Stimulated activated CD8-positive, alpha-beta memory T cell treated with anti-CD3 and anti-CD28 coated beads, Interleukin-15, amount 100 ng/mL, for 1 hour (primary cell): ENCODE measurements around the gene POMT1.

Experiments used
- DNase-seq: peaks from one replicate; pipeline ENCODE4 v3.0.0-alpha.2; 2020; ENCODE audit warnings: low read depth

Gene POMT1

GRCh38 chr9:131476777-131477345 is 25.9 kb upstream of the POMT1 start:
- DNase-seq: no peak

DNA sequence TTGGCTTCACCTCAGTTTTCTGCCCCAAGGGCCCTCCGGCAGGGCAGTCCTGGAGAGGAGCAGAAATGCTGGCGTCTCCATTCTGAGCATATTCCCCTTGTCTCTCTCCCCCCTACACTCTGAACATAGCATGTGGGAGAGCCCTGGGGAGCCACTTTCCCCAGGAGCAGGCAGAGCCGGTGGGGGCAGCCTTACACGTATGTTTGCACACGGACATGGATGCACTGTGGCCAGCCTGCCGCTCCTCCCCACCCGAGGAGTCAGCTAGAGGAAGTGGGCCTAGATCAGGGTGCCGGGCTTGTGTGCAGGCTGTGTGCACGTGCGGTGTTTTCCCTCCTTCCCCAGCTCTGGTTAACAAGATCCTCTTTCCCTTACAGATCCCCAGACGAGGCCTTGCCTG is 25.4 kb upstream of the POMT1 start:
- no peak for DNase-seq

DNA sequence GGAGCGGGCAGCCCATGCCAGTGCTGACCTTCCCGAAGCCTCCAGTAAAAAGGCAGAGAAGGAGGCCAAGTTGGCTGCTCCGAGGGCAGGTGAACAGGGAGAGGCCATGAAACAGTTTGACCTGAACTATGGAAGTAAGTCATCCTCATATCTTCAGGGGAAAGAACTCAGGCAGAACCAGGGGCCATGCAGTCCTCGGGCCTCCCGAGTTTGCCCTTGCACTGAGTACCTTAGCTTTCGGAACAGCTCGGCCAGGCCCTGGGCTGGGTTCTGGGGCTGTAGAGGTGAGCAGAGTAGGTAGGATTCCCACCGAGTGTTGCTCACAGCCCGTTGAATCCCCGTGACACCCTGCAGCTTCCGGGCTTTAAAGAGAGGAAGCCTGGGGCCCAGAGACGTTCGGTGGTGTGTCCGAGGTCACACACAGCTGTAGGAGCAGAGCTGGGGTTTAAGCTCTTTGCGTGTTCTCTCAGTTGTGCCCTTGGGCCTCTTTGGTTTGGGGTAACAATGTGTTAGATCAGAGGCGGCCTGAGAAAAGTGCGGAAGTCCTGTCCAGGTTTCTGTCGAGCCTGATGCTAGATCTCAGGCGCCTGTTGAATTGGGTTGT is 24.8 kb upstream of the POMT1 start:
- DNase-seq: no peak

DNA sequence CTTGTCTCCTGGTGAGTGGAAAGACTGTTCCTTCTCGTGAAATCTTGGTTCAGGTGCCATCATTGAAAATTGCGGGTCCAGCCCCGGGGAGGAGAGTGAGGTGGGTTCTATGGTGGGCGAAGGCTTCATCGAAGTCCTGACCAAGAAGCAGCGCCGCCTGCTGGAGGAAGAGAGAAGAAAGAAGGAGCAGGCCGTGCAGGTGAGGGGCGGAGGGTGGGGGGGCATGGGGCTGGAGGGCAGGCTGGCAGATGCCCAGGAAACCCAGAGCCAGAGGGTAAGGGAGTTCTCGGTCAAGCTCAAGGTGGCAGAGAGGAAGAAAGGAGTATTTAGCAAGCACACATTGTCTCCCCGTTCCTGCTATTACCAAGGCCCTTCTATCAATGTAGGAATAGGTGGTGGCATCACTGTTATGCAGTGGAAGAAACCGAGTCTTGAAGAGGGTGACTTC is 24.3 kb upstream of the POMT1 start:
- DNase-seq: peak; percentile 30

DNA sequence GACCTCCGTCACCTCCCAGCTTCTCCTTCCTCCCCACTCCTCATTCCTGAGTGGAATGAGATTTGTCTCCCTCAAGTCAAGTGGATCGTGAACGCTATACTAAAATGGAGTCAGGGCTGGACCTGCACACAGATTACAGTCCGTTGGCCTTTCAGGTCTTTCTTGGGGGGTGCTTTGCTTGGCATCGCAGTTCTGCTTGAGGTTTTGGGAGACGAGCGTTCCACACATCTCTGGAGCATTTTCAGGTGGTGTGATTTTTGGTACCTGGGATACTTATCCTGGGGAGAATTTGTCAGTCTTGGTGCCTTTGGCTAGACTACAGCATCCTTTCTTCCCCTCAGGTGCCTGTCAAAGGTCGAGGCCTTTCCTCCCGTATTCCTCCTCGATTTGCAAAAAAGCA is 23.8 kb upstream of the POMT1 start:
- DNase-seq: no peak

- no peak for DNase-seq
Observed at GRCh38 chr9:131480258-131480657, 22.5 kb upstream of the POMT1 start.

- no peak for DNase-seq
Observed at GRCh38 chr9:131481441-131482342, 21.0 kb upstream of the POMT1 start.

- no peak for DNase-seq
Observed at GRCh38 chr9:131482343-131483006, 20.2 kb upstream of the POMT1 start.

DNA sequence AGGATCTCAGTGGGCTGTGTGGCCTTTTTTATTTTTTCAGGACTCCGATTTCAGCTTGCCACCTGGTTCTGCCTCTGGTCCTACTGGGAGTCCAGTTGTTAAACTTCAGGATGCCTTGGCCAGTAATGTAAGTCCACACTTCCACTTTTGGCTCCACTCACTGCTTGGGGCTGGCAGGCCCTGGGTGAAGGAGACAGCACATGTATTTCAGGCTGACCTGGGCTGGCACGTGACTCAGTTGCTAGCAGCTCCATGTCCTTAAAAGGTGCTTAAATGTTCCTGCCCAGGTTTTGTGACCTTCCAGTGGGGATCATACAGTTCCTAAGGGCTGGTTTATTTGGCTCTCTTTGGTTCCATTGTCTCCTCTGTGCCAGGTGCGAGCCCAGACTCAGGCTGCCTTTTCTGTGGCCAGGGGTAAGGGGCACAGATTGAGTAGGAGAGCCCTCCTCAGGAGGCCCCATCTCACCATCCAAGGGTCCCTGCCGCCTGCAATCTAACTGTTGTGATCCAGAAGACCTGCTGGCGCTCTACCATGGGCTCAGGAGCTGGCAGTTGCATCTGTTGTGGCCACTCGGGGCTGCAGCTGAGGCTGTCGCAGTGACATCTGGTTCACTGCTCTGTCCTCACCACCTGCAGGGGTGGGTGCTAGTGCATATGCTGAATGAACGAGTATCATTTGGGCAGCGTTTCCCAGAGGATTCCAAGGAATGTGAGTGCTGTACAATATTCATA is 19.2 kb upstream of the POMT1 start:
- DNase-seq: no peak

- no peak for DNase-seq
Observed at GRCh38 chr9:131484051-131484445, 18.7 kb upstream of the POMT1 start.

DNA sequence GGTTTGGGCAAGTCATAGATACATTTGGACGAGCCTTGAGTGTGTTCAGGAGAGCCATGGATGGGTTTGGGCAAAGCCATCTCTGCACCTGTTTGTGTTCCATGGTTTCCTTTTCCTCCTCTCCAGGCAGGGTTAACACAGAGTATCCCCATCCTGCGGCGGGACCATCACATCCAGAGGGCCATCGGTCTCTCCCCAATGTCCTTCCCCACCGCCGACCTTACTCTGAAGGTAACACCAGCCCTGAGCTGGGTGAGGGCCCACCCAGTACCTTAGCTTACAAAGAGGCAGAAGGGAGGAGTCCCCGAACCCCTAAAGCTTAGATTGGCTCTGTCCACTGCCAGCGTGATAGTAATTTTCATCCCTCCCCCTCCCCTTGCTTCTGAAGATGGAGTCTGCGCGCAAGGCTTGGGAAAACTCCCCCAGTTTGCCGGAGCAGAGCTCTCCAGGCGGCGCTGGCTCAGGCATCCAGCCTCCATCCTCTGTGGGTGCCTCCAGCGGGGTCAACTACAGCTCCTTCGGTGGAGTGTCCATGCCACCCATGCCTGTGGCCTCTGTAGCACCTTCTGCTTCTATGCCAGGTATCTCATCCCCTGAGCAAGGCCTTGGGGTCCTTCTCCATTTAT is 18.0 kb upstream of the POMT1 start:
- no peak for DNase-seq

DNA sequence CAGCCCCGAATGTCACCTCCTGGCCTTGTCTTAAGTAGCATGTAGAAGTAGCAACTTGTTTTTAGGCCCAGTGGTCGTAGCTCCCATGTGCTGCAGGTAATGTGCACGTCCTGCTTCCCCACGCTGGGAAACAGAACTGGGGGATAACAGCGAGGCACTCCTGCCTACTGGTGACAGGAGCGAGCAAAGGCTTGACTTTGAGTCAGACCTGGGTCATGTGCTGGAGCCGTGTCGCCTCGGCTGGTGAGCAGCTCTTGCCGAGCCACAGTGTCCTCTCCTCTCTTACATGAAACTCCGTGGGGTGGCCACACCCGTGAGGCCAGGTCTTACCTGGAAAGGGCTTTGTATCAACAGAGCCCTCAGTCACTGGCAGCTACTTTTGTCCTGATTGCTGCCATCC is 17.5 kb upstream of the POMT1 start:
- DNase-seq: no peak

DNA sequence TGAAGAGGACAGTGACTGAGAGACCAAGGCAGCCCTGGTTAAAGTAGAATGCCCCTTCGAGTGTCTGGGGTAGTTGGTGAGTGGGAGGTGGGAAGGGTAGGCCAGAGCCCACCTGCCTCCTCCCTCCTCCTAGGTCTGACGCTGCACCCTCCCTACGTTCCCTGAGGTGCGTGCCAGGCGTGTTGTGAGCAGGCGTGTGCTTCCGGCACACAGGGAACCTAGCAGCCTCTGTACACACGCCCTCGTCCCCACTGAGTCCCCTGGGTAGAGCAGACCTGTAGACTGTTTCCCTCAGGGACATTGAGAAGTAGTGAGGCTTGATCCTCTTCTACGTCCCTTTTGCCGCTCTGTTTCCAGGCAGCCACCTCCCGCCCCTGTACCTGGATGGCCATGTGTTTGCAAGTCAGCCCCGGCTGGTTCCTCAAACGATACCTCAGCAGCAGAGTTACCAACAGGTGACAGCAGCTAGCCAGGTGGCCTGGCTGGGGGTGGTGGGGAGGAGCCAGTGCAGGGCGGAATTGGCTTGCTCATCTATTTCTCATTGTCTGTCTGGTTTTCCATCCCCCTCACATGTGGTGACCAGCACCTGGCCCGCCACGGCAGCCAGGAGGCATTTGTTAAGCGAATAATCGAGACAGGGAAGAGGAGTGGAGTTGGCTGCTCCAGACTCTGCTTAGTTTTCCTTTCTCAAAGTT is 16.8 kb upstream of the POMT1 start:
- no peak for DNase-seq

GRCh38 chr9:131487001-131487400 is 15.7 kb upstream of the POMT1 start:
- no peak for DNase-seq

DNA sequence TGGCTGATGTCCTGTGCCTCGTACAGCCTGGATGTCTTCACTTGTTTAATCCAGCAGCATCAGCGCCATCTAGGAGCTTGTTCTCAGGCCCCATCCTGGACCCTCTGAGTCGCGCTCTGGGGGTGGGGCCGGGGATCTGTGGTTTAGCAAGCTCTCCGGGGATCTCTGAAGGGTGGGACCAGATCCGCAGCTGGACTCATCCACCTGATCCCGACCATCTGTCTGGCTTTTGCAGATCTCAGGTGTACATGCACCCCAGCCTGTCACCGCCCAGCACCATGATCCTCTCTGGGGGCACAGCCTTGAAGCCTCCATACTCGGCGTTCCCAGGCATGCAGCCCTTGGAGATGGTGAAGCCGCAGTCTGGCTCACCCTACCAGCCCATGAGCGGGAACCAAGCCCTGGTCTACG is 15.1 kb upstream of the POMT1 start:
- DNase-seq: no peak

DNA sequence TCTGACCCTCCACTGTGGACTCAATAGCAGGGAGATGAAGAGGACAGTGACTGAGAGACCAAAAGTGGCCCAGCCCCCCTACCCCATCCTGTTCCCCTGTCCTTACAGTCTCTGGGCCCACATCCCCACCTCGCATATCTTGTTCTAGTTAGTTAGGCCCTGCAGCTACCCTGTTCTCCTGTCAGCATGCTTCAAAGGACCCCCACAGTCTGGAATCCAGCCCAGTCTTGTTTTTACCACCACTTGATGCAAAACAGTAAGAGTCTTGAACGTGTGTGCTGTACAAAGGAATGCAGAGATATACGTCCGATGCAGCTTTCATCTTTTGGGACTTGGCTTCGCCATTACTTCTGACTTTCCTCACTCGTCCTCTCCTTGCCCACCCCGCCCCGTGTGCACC is 12.2 kb upstream of the POMT1 start:
- no peak for DNase-seq

DNA sequence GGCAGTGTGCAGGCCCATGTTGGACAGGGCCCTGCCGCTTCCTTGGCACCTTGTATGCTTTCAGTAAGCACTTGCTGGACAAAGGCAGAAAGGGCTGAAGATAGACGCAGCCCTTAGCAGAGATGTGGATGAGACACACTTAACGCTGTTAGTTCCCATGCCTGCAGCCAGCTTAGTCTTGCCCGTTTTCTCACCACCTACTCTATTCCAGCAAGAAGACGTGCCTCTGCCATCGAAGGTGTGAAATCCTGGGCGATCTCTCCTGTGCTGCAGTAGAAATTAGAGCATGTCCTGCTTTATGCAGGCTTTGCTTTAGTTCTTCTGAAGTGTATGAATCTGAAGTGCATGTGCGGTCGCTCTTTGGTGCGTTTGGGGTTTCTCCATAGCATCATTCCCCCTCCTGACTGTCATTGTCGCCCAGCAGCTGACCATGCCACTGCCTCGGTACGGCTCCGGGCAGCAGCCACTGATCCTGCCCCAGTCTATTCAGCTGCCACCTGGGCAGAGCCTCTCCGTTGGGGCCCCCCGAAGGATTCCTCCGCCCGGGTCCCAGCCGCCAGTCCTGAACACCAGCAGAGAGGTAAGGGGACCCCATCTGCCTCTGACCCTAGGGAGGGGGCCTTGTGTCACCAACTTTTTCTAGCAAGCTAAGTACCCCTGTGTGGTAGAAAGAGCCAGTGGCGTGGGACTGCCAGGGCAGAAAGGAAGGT is 11.6 kb upstream of the POMT1 start:
- no peak for DNase-seq

DNA sequence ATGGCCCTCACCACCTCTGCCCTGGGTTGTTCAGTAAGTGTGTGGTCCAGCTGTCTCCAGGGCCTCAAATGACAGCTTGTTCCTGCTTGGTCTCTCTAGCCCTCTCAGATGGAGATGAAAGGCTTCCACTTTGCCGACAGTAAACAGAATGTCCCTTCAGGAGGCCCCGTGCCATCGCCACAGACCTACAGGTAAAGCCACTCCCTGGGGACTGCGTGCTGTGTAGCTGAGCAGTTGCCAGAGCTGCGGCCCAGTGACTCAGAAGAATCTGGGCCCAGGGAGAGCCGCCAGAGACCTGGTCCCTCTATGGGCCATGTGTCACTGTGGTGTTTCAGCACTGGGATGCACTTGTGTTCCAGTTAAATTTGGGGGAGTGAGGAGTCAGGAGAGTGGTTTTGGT is 10.6 kb upstream of the POMT1 start:
- no peak for DNase-seq

- no peak for DNase-seq
Observed at GRCh38 chr9:131494296-131494870, 8.3 kb upstream of the POMT1 start.

DNA sequence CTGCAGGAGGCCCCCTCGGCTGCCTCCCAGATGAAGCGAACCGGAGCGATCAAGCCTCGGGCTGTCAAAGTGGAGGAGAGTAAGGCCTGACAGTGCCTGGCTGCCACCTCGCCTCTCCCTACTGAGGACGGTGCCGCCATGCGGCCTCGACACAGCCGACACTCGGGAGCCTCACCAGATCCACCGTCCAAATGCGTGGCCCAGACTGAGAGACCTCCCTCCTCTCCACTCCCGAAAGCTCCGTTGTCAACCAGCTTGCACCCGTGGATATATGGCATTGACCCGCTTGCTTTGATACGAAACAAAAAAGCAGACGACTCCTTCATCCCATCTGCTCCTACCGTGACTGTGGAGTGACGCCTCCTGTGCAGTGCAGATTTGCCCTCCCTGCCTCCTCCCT is 6.9 kb upstream of the POMT1 start:
- no peak for DNase-seq
